K562 (cell line): ENCODE results near the gene CZIB. TPM values are rescaled to one million over a fixed set of nuclear protein-coding genes. Genes with fewer than 3 reads are reported as not detected.
A peak's percentile ranks its signal among the peaks of the same experiment; 100 is the strongest.

ENCODE experiments used
- ATAC-seq: fragments of 200-7000 bp; cut with Tn5 transposase; 3 replicates; pipeline ENCODE4 v1.9.1; 2020; ENCODE audit warnings: moderate library complexity
- BruUV-seq: library from RNA; stranded (reverse); fragments of 400-500 nt; replicated peaks from 2 replicates; lab custom pipeline; 2021; lab: Mats Ljungman, UMichigan
- CTCF ChIA-PET: fragments of 300-600 bp; formaldehyde crosslinking; extraction: SDS; loops from one replicate; lab custom pipeline; 2021; ENCODE audit warnings: low intra/inter-chr PET ratio; lab: Yijun Ruan, JAX
- POLR2A ChIA-PET: fragments of 300-600, 350-650 bp; sonication (Branson Sonifier 250); formaldehyde crosslinking; extraction: SDS; loops from one replicate; lab custom pipeline; 2021; ENCODE audit warnings: antibody characterized with exemption, inconsistent platforms; lab: Yijun Ruan, JAX
- DNase-seq, 4 experiments: peaks; one replicate each; pipeline versions ENCODE4 v3.0.0 to v3.0.0-alpha.2; 2011 to 2018; ENCODE audit warnings: low spot score in 3 of 4, mixed read lengths in 3 of 4; ENCODE audit errors: extremely low read depth in 1 of 4
- FAIRE-seq: peaks from 2 replicates; lab custom pipeline; 2011; peaks lifted over from hg19 to GRCh38; lab: Jason Lieb, UNC
- H2AFZ ChIP-seq: 2 replicates; pipeline ENCODE4 v1.6.0; 2011; ENCODE audit warnings: low read depth, low read length, control low read depth, inconsistent platforms
- H3K27ac ChIP-seq: fragments of 200-600 bp; 3 replicates; pipeline ENCODE4 v1.8.0; 2011; ENCODE audit warnings: low read depth, mild to moderate bottlenecking, control low read depth, inconsistent platforms, low read length, moderate library complexity, mixed read lengths; ENCODE audit errors: extremely low read depth
- H3K27me3 ChIP-seq, 2 experiments: fragments of 300-600 bp in 1 of 2; 2 replicates in 1 of 2; 3 replicates in 1 of 2; pipeline versions ENCODE4 v1.6.0 to v1.8.0; 2011; ENCODE audit warnings: inconsistent platforms in 2 of 2, low read length in 2 of 2, mild to moderate bottlenecking in 1 of 2, mixed read lengths in 1 of 2, moderate library complexity in 1 of 2; ENCODE audit not compliant: control insufficient read depth in 2 of 2, insufficient read depth in 2 of 2
- H3K36me3 ChIP-seq: fragments of 300-600 bp; 3 replicates; pipeline ENCODE4 v1.8.0; 2011; ENCODE audit warnings: mild to moderate bottlenecking, low read length, inconsistent platforms; ENCODE audit not compliant: control insufficient read depth, insufficient read depth
- H3K4me1 ChIP-seq, 2 experiments: fragments of 200-600 bp in 1 of 2; replicated peaks in 1 of 2; 2 replicates in 1 of 2; 3 replicates in 1 of 2; pipeline versions ENCODE4 v1.5.1 to v1.8.0; 2011; ENCODE audit warnings: inconsistent platforms in 2 of 2, low read length in 2 of 2, mild to moderate bottlenecking in 1 of 2, mixed read lengths in 1 of 2, moderate library complexity in 1 of 2; ENCODE audit not compliant: control insufficient read depth in 2 of 2, insufficient read depth in 2 of 2
- H3K4me2 ChIP-seq: 2 replicates; pipeline ENCODE4 v1.6.1; 2011; ENCODE audit warnings: low read length, control low read depth, inconsistent platforms, mixed read lengths; ENCODE audit not compliant: insufficient read depth
- H3K4me3 ChIP-seq: fragments of 200-600 bp; sonication (generic), shearing (Covaris generic); 2 replicates; pipeline ENCODE4 v1.5.1; 2016; ENCODE audit warnings: control low read depth, inconsistent platforms
- H3K79me2 ChIP-seq: fragments of 200-600 bp; 3 replicates; pipeline ENCODE4 v1.8.0; 2011; ENCODE audit warnings: low read length, inconsistent platforms; ENCODE audit not compliant: control insufficient read depth, insufficient read depth
- H3K9ac ChIP-seq, 2 experiments: 2 replicates each; pipeline versions ENCODE4 v1.6.0 to v1.6.1; 2011; ENCODE audit warnings: low read depth in 2 of 2, low read length in 2 of 2, control low read depth in 1 of 2, inconsistent platforms in 1 of 2, mild to moderate bottlenecking in 1 of 2, mixed read lengths in 1 of 2; ENCODE audit not compliant: insufficient read depth in 1 of 2
- H3K9me1 ChIP-seq: one replicate; pipeline ENCODE4 v1.6.0; 2011; ENCODE audit warnings: inconsistent platforms, mild to moderate bottlenecking, low read length, moderate library complexity; ENCODE audit not compliant: control insufficient read depth, insufficient read depth
- H3K9me3 ChIP-seq: replicated peaks from 2 replicates; pipeline ENCODE4 v1.5.1; 2011; ENCODE audit warnings: low read depth, low read length, inconsistent platforms; ENCODE audit not compliant: control insufficient read depth, insufficient read depth
- H4K20me1 ChIP-seq: replicated peaks from 2 replicates; pipeline ENCODE4 v1.6.1; 2011; ENCODE audit warnings: low read length, inconsistent platforms, mixed read lengths; ENCODE audit not compliant: control insufficient read depth, insufficient read depth
- BDP1 ChIP-seq: IDR thresholded peaks from 3 replicates; pipeline ENCODE4 v1.6.1; 2011; ENCODE audit not compliant: insufficient read length, insufficient read depth
- MEIS2 ChIP-seq: fragments of 450-650 bp; IDR thresholded peaks from 2 replicates; pipeline ENCODE4 v1.6.1; 2014; ENCODE audit warnings: mild to moderate bottlenecking; ENCODE audit not compliant: partially characterized antibody
- WGBS: fragments of 100-300 bp; shearing (Covaris generic); methylation state at CpG from one replicate; pipeline ENCODE4 v1.1.6; 2016; ENCODE audit warnings: low coverage, mixed read lengths; ENCODE audit not compliant: insufficient coverage; ENCODE audit errors: missing lambda C conversion rate; 5-methylcytosine and 5-hydroxymethylcytosine counted together
- in situ Hi-C: fragments of 300-500 bp; cut with MboI; formaldehyde crosslinking; loops from 4 replicates; pipeline ENCODE4 v1.15.0; 2018; ENCODE audit warnings: inconsistent platforms, mixed read lengths
- intact Hi-C: fragments of 100-400 bp; cut with micrococcal nuclease; formaldehyde crosslinking; loops from 2 replicates; pipeline ENCODE4 v1.14.2; 2022
- polyA plus RNA-seq, 8 experiments: library from polyadenylated mRNA; depleted of rRNA in 4 of 8; stranded (reverse) in 5 of 8; unstranded in 3 of 8; fragments of >200 nt; fragmentation: Nextera tagmentation in 2 of 8; fragmentation: Illumina TruSeq in 1 of 8; extraction: Ambion mirVana in 2 of 8; extraction: Trizol in 1 of 8; gene quantifications; 2 replicates each; pipeline versions ENCODE4 v1.2.1 to v1.2.3, GENCODE V29; 2011 to 2014; ENCODE audit warnings: inconsistent platforms in 1 of 8, missing spikeins in 1 of 8
- total RNA-seq, 7 experiments: library from RNA; depleted of rRNA in 6 of 7; stranded (reverse); fragments of >200 nt in 6 of 7; fragmentation: Illumina TruSeq in 2 of 7; extraction: Trizol in 2 of 7; gene quantifications; 2 replicates each; pipeline versions ENCODE4 v1.2.1 to v1.2.3, GENCODE V29; 2011 to 2021; ENCODE audit warnings: low replicate concordance in 1 of 7
- TF ChIP-seq, protein P1 (sequence below), 2 experiments: IDR thresholded peaks in 1 of 2; conservative IDR thresholded peaks in 1 of 2; 2 replicates each; pipeline ENCODE4 v1.6.1; 2016; ENCODE audit warnings: low read depth in 2 of 2, mild to moderate bottlenecking in 1 of 2, missing compliant biosample characterization in 1 of 2, missing genetic modification characterization in 1 of 2, moderate library complexity in 1 of 2

Gene CZIB
- total and polyA plus RNA-seq, 9 of the 15 experiments (the other 6 are each of a cell fraction or from before 2014, with no cell fraction given): 52.6 to 111 (median 80.0) TPM

DNA sequence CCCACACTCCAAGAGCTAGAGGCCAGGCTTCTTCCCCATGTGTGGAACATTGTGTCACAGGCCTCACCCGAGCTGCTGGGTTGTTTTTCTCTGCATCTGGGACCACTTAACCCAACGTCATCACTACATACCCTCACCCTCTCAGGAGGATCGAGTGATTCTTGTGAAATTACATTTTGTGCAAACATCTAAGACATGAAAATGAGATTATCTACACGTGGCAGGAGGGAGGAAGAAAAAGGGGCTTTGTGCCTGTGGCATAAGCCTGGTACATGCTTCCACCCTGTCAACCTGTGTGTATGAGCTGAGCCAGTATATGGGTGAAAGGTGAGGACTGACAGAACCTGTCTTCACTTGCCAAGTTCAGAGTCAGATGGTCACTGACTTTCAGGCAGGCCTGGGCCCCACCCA, 22.2 kb downstream of the CZIB start:
- Histone ChIP-seq H3K79me2 (peaks cover 17% of the 10 kb centered on the region), H3K9me3 (no peaks in the 10 kb centered on the region), H3K27ac (no peak overlapping the region; the same call in 2 of the 3 replicates), H3K27me3 (no peaks in the 10 kb centered on the region), H4K20me1 (no peaks in the 10 kb centered on the region), H3K9ac (peak overlapping the region; percentile 66 to 93; a peak in 3 of 4 replicates), H3K4me3 (peak overlapping the region; percentile 94; the same call in 1 of the 2 replicates), H3K9me1 (no peaks in the 10 kb centered on the region), H3K4me2 (peak overlapping the region; percentile 96), H3K36me3 (peaks cover 18% of the 10 kb centered on the region; the same call in 1 of the 3 replicates), H2AFZ (no peak overlapping the region), H3K4me1 (peaks cover 16 to 21% of the 10 kb centered on the region in 2 experiments)
- in situ Hi-C loops: loop anchor here (25.0 kb wide), 1 partner anchor 286 kb away; the partner anchor contains the start of gene ECHDC2
- CTCF ChIA-PET: interaction anchor here (0.6 kb wide), 1 partner anchor 35 kb away, joined by 3 read pairs; no protein-coding TSS in a partner anchor
- TF ChIP-seq, protein P1, sequence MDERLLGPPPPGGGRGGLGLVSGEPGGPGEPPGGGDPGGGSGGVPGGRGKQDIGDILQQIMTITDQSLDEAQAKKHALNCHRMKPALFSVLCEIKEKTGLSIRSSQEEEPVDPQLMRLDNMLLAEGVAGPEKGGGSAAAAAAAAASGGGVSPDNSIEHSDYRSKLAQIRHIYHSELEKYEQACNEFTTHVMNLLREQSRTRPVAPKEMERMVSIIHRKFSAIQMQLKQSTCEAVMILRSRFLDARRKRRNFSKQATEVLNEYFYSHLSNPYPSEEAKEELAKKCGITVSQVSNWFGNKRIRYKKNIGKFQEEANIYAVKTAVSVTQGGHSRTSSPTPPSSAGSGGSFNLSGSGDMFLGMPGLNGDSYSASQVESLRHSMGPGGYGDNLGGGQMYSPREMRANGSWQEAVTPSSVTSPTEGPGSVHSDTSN (CRISPR knock-in tag; IDR thresholded peaks at IDR 0.05; ENCODE audit: low read depth): no peak
- TF ChIP-seq, protein P1 (tag; conservative IDR thresholded peaks at IDR 0.05; ENCODE audit: low read depth): 0 out of 2 replicates have a peak, but pooled peaks have one; percentile 27
- TF ChIP-seq MEIS2 (peak; percentile 61), BDP1 (no peak)
- no TSS peak for BruUV-seq
- DNase-seq (no peak), FAIRE-seq (peak; percentile 23), ATAC-seq (no peak)
- WGBS: 50% methylated on average over 4 of the region's 4 CpGs
- intact Hi-C loops: loop anchor here (10.0 kb wide), 1 partner anchor 197 kb away; no protein-coding TSS in a partner anchor
- POLR2A ChIA-PET: interaction anchor here (0.6 to 2.3 kb wide), 5 partner anchors 13 to 374 kb away, joined by 3 to 14 read pairs (median 3); no protein-coding TSS in a partner anchor
